Endothelial cell of umbilical vein (primary cell): Measurements from ENCODE around the gene TTC22. TPM values are rescaled to one million over a fixed set of nuclear protein-coding genes. Genes with fewer than 3 reads are reported as not detected.

Experiments used
- BruUV-seq: library from RNA; stranded (reverse); fragments of 400-500 nt; replicated peaks from 2 replicates; lab custom pipeline; 2021; lab: Mats Ljungman, UMichigan
- CTCF ChIA-PET: fragments of 300-600, 350-600 bp; sonication (Branson Sonifier 250); formaldehyde crosslinking; loops from one replicate; lab custom pipeline; 2021; ENCODE audit warnings: antibody characterized with exemption, inconsistent platforms; lab: Charles Lee
- POLR2A ChIA-PET: fragments of 300-600, 350-600 bp; sonication (Branson Sonifier 250); formaldehyde crosslinking; loops from one replicate; lab custom pipeline; 2021; ENCODE audit warnings: antibody characterized with exemption, inconsistent platforms; lab: Charles Lee
- DNase-seq: peaks from one replicate; pipeline ENCODE4 v3.0.0-alpha.2; 2011; ENCODE audit warnings: low read depth, low spot score
- FAIRE-seq: peaks from 2 replicates; lab custom pipeline; 2011; peaks lifted over from hg19 to GRCh38; lab: Jason Lieb, UNC
- H2AFZ ChIP-seq: 2 replicates; pipeline ENCODE4 v1.6.0; 2012; ENCODE audit warnings: low read depth, low read length, control low read depth, inconsistent platforms
- H3K27ac ChIP-seq: 2 replicates; pipeline ENCODE4 v1.5.1; 2011; ENCODE audit warnings: low read depth, mild to moderate bottlenecking, control low read depth, low read length, moderate library complexity; ENCODE audit not compliant: insufficient read depth
- H3K27me3 ChIP-seq, 2 experiments: 2 replicates each; pipeline versions ENCODE4 v1.6.0 to v1.6.1; 2011; ENCODE audit warnings: low read length in 2 of 2, mixed read lengths in 1 of 2; ENCODE audit not compliant: control insufficient read depth in 2 of 2, insufficient read depth in 2 of 2
- H3K36me3 ChIP-seq, 2 experiments: 2 replicates in 1 of 2; 3 replicates in 1 of 2; pipeline ENCODE4 v1.5.1; 2011; ENCODE audit warnings: low read length in 2 of 2, mild to moderate bottlenecking in 1 of 2, moderate library complexity in 1 of 2; ENCODE audit not compliant: control insufficient read depth in 2 of 2, insufficient read depth in 2 of 2; ENCODE audit errors: extremely low read depth in 1 of 2
- H3K4me1 ChIP-seq: 3 replicates; pipeline ENCODE4 v1.5.1; 2011; ENCODE audit warnings: mild to moderate bottlenecking, low read length; ENCODE audit not compliant: control insufficient read depth, insufficient read depth; ENCODE audit errors: extremely low read depth
- H3K4me2 ChIP-seq: 2 replicates; pipeline ENCODE4 v1.6.1; 2011; ENCODE audit warnings: low read length, control low read depth, mixed read lengths; ENCODE audit not compliant: insufficient read depth
- H3K4me3 ChIP-seq, 3 experiments: fragments of 200-600 bp in 1 of 3; sonication (generic), shearing (Covaris generic) in 1 of 3; replicated peaks in 1 of 3; 2 replicates each; pipeline ENCODE4 v1.5.1; 2011 to 2016; ENCODE audit warnings: control low read depth in 3 of 3, low read length in 3 of 3, mild to moderate bottlenecking in 2 of 3, inconsistent platforms in 1 of 3, low read depth in 1 of 3, moderate library complexity in 1 of 3; ENCODE audit not compliant: insufficient read depth in 1 of 3
- H3K79me2 ChIP-seq: 2 replicates; pipeline ENCODE4 v1.6.0; 2012; ENCODE audit warnings: low read length, inconsistent platforms; ENCODE audit not compliant: control insufficient read depth, insufficient read depth
- H3K9ac ChIP-seq: replicated peaks from 2 replicates; pipeline ENCODE3; 2011; ENCODE audit warnings: low read length, control low read depth; ENCODE audit not compliant: insufficient read depth; ENCODE audit errors: extremely low read depth
- H3K9me1 ChIP-seq: replicated peaks from 3 replicates; pipeline ENCODE4 v1.6.0; 2011; ENCODE audit warnings: mild to moderate bottlenecking, low read length; ENCODE audit not compliant: control insufficient read depth, insufficient read depth; ENCODE audit errors: extremely low read depth
- H3K9me3 ChIP-seq: replicated peaks from 2 replicates; pipeline ENCODE4 v1.5.1; 2012; ENCODE audit warnings: low read length, inconsistent platforms; ENCODE audit not compliant: control insufficient read depth, insufficient read depth
- H4K20me1 ChIP-seq: replicated peaks from 2 replicates; pipeline ENCODE3; 2011; ENCODE audit warnings: mild to moderate bottlenecking, low read length; ENCODE audit not compliant: control insufficient read depth, insufficient read depth; ENCODE audit errors: extremely low read depth
- EZH2 ChIP-seq: IDR thresholded peaks from 2 replicates; pipeline ENCODE4 v1.6.1; 2012; ENCODE audit warnings: borderline replicate concordance, low read depth, mild to moderate bottlenecking, moderate library complexity, low read length, inconsistent platforms; ENCODE audit not compliant: severe bottlenecking
- FOS ChIP-seq: IDR thresholded peaks from 2 replicates; pipeline ENCODE4 v1.6.1; 2011; ENCODE audit warnings: mild to moderate bottlenecking, low read length, moderate library complexity, borderline replicate concordance; ENCODE audit not compliant: insufficient read depth
- GATA2 ChIP-seq: IDR thresholded peaks from 2 replicates; pipeline ENCODE4 v1.7.0; 2011; ENCODE audit warnings: low read depth, mild to moderate bottlenecking, moderate library complexity, mixed read lengths, low read length; ENCODE audit not compliant: insufficient read length, insufficient read depth
- JUN ChIP-seq: IDR thresholded peaks from 2 replicates; pipeline ENCODE4 v1.6.1; 2011; ENCODE audit warnings: borderline replicate concordance, low read depth; ENCODE audit not compliant: insufficient read length, insufficient read depth
- MYC ChIP-seq: IDR thresholded peaks from one replicate; pipeline ENCODE4 v1.6.1; 2011; ENCODE audit warnings: mild to moderate bottlenecking, low read depth, low read length
- POLR2A ChIP-seq: IDR thresholded peaks from 2 replicates; pipeline ENCODE4 v1.6.1; 2012; ENCODE audit warnings: low read depth, mild to moderate bottlenecking, control low read depth, low read length
- POLR2AphosphoS5 ChIP-seq: IDR thresholded peaks from 2 replicates; pipeline ENCODE4 v1.6.1; 2012; ENCODE audit warnings: low read depth, mild to moderate bottlenecking, control low read depth, low read length, moderate library complexity; ENCODE audit not compliant: insufficient read depth
- dilution Hi-C: fragments of 300-500 bp; cut with MboI; formaldehyde crosslinking; loops from one replicate; pipeline ENCODE4 v1.15.0; 2019; ENCODE audit warnings: low sequenced_read_pairs; ENCODE audit not compliant: extremely low pct_ligation_motif_present
- intact Hi-C: fragments of 100-400 bp; cut with micrococcal nuclease; formaldehyde crosslinking; loops from one replicate; pipeline ENCODE4 v1.10.0; 2022
- polyA plus RNA-seq, 4 experiments: library from polyadenylated mRNA; depleted of rRNA in 3 of 4; stranded (reverse) in 3 of 4; unstranded in 1 of 4; fragments of >200 nt; gene quantifications; 2 replicates each; pipeline versions ENCODE4 v1.2.1 to v1.2.3, GENCODE V29; 2011 to 2012; ENCODE audit warnings: missing spikeins in 1 of 4
- total RNA-seq: library from RNA; stranded (reverse); gene quantifications from 2 replicates; pipeline ENCODE4 v1.2.3, GENCODE V29; 2021
- TF ChIP-seq, protein P1 (sequence below), 2 donors: IDR thresholded peaks; 1 replicate in 1 of 2; 2 replicates in 1 of 2; pipeline ENCODE4 v1.5.1; 2011; ENCODE audit warnings: low read length in 2 of 2, mild to moderate bottlenecking in 2 of 2, moderate library complexity in 2 of 2, control low read depth in 1 of 2, inconsistent platforms in 1 of 2, low read depth in 1 of 2; ENCODE audit not compliant: insufficient read depth in 1 of 2; ENCODE audit errors: extremely low read depth in 1 of 2
- TF ChIP-seq, protein P2 (sequence below): IDR thresholded peaks from 2 replicates; pipeline ENCODE4 v1.6.1; 2011; ENCODE audit not compliant: insufficient read depth, insufficient read length

TTC22 gene
- total and polyA plus RNA-seq, 2 donors (not counting 3 experiments of a cell fraction or from before 2014, with no cell fraction given) = not detected

DNA sequence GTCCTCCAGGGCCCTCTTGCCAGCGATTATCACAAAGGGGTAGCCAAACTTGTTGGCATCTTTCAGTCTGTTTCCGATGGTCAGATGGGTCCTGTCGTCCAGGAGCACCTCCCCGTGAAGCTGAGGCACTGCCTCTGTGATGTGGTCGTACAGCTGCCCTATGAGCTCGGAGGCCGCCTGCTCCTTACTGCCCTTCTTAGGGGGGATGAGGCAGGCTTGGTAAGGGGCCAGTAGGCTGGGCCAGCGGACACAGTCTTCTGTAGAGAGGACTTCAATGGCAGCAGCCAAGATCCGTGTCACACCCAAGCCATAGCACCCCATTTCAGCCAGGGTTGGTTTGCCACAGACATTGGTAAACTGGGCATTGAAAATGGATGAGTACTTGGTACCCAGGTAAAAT, 43.3 kb downstream of the TTC22 start:
- dilution Hi-C loops (no loop called here), intact Hi-C loops (no loop called here)
- FAIRE-seq (no peak), DNase-seq (no peak)
- ChIA-PET POLR2A (no interaction called here), CTCF (no interaction called here)
- TF ChIP-seq, protein P1, sequence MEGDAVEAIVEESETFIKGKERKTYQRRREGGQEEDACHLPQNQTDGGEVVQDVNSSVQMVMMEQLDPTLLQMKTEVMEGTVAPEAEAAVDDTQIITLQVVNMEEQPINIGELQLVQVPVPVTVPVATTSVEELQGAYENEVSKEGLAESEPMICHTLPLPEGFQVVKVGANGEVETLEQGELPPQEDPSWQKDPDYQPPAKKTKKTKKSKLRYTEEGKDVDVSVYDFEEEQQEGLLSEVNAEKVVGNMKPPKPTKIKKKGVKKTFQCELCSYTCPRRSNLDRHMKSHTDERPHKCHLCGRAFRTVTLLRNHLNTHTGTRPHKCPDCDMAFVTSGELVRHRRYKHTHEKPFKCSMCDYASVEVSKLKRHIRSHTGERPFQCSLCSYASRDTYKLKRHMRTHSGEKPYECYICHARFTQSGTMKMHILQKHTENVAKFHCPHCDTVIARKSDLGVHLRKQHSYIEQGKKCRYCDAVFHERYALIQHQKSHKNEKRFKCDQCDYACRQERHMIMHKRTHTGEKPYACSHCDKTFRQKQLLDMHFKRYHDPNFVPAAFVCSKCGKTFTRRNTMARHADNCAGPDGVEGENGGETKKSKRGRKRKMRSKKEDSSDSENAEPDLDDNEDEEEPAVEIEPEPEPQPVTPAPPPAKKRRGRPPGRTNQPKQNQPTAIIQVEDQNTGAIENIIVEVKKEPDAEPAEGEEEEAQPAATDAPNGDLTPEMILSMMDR (IDR thresholded peaks at IDR 0.05; ENCODE audit: extremely low read depth in 1 of 2, insufficient read depth in 1 of 2, low read depth in 1 of 2, low read length in 2 of 2) = no peak
- TF ChIP-seq POLR2A (no peak), EZH2 (no peak), FOS (no peak), MYC (no peak), JUN (no peak), GATA2 (no peak), POLR2AphosphoS5 (no peak)
- TF ChIP-seq, protein P2, sequence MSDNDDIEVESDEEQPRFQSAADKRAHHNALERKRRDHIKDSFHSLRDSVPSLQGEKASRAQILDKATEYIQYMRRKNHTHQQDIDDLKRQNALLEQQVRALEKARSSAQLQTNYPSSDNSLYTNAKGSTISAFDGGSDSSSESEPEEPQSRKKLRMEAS = no peak
- peaks cover 0 to 11% of the 10 kb centered on the region in 2 experiments for H3K36me3 ChIP-seq
- H2AFZ ChIP-seq = no peak overlapping the region
- no TSS peak for BruUV-seq
- no peaks in the 10 kb centered on the region for H3K9me1 ChIP-seq
- H3K9me3 ChIP-seq = no peaks in the 10 kb centered on the region
- no peak overlapping the region for H3K9ac ChIP-seq
- H3K4me3 ChIP-seq = no peak overlapping the region
- H3K27me3 ChIP-seq = no peaks in the 10 kb centered on the region
- no peaks in the 10 kb centered on the region for H4K20me1 ChIP-seq
- no peaks in the 10 kb centered on the region for H3K79me2 ChIP-seq
- H3K4me1 ChIP-seq = no peaks in the 10 kb centered on the region
- no peak overlapping the region for H3K4me2 ChIP-seq
- H3K27ac ChIP-seq = no peak overlapping the region
